IPS-18c (cell line): ENCODE results near the gene LIN28B.
"Not testable (repeated sequence)": the region's sequence is repeated elsewhere in the genome, so short reads cannot be mapped to it uniquely, and the experiment has no call there.

Experiments
- H3K4me3 ChIP-seq: 2 replicates; pipeline ENCODE4 v1.7.0; 2013; ENCODE audit warnings: low read depth, mild to moderate bottlenecking, low read length, moderate library complexity; ENCODE audit not compliant: insufficient read depth
- H3K9me3 ChIP-seq: one replicate; pipeline ENCODE4 v1.6.1; 2013; ENCODE audit warnings: mild to moderate bottlenecking, low read length, moderate library complexity; ENCODE audit not compliant: control insufficient read depth, insufficient read depth

LIN28B gene

DNA sequence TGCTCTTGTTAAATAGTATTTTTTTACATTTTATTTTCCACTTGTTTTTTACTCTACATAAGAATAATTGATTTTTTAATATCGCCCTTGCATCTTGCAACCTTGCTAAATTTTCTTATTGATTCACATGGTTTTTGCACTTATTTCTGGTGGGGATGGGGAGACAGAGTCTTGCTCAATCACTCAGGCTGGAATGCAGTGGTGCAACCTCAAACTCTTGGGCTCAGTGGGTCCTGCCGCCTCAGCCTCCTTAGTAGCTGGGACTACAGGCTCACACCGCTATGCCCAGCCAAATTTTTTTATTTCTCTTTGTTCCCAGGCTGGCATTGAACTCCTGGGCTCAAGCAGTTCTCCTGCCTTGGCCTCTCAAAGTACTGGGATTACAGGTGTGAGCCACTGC is 30.3 kb downstream of the LIN28B start:
- Histone ChIP-seq H3K4me3 (no peak overlapping the region), H3K9me3 (peaks cover 2% of the 10 kb centered on the region)

DNA sequence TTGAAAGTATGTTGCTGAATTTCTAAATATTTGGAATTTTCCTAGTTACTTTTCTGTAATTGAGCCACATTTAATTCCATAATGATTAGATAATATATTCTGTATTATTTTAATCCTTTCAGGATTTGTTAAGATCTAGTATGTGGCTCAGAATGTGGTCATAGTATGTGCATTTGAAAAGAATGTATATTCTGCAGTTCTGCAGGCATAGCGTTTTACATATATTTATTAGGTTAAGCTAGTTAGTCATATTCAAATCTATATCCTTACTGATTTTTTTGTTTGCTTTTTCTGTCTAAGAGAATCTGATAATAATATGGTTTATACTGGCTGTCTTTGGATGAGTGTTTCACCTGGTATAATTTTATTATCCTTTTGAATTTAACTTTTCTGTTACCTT is 33.2 kb downstream of the LIN28B start:
- H3K4me3 ChIP-seq = no peak overlapping the region
- H3K9me3 ChIP-seq = peaks cover 2% of the 10 kb centered on the region

DNA sequence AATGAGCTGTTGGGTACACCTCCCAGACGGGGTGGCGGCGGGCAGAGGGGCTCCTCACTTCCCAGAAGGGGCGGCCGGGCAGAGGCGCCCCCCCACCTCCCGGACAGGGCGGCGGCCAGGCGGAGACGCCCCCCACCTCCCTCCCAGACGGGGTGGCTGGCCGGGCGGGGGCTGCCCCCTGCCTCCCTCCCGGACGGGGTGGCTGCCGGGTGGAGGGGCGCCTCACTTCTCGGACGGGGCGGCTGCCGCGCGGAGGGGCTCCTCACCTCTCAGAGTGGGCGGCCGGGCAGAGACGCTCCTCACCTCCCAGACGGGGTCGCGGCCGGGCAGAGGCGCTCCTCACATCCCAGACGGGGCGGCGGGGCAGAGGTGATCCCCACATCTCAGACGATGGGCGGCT is 34.2 kb downstream of the LIN28B start:
- H3K9me3 ChIP-seq, H3K4me3 ChIP-seq: not testable (repeated sequence)

DNA sequence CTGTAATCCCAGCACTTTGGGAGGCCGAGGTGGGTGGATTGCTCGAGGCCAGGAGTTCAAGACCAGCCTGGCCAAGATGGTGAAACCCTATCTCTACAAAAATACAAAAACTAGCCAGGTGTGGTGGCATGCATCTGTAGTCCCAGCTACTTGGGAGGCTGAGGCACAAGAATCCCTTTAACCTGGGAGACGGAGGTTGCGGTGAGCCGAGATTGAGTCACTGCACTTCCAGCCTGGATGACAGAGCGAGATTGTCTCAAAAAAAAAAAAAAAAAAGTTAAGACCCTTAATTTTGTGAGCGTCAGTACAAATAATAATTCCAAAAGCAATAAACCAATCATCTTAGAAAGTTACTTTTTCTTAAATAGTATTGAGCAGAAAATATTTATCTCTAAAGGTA is 36.7 kb downstream of the LIN28B start:
- H3K9me3 ChIP-seq, H3K4me3 ChIP-seq: not testable (repeated sequence)

DNA sequence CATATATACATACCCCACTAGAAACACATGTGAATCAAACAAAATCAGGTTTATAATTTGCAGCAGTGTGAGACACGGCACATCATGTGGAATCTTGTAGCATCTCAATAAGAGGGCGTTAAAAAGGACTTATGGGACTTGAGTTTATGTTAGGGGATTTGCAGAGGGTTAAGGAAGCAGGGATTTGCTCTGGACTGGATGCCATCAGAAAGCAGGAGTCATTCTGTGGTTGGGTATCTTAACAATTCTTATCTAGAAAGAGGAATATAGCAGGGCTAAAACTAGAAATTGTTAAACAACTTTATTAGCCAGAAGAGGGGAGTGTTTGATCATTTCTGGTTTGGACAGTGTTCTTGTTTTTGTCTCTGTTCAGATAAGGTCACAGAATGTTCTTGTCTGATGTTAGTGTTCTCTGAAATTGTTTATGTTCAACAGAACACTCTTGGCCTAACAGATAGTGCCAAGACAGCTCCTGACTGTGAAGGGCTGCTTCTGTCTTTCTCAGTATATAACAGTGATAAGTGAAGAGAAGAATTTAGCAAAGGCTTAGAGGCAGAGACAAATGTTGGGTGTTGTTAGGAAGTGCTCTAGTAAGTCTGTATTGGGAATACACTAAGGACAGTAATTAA is 39.2 kb downstream of the LIN28B start:
- H3K9me3 ChIP-seq = peaks cover 2% of the 10 kb centered on the region
- no peak overlapping the region for H3K4me3 ChIP-seq

DNA sequence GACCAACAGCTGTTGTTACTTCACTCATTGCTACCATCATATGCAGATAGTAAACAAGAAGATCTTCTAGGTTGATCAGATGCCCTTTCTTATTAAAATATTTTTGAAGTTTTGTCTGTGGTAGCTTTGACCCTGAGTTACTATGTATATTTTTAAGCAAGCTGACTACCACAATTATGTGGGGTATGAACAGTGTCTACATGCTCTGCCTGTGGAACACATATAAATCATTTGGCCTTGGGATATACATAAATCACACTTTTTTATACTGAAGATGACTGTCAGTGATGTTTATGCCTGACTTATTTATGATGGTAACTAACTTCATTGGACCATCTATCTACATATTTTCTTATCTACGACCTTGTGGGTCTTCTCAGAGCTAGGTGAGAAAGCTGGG is 44.2 kb downstream of the LIN28B start:
- H3K4me3 ChIP-seq = no peak overlapping the region
- no peaks in the 10 kb centered on the region for H3K9me3 ChIP-seq

DNA sequence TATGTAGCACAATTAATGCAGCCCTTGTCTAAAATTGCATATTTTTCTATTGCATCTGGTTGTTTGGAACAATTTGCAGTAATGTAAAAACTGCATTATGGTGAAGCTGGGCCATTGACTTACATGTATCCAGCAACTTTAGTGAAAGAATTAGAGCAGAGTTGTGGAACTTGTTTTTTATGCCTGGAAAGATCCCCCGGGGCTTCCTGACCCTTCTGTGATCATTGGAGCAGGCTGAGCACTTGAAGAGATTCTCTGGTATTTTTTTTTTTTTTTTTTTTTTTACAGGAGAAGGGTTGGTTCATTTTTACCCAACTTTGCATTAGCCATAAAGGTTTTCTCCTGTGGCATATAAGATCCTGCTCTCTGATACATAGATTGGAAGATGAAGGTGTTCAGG is 45.0 kb downstream of the LIN28B start:
- no peak overlapping the region for H3K4me3 ChIP-seq
- no peaks in the 10 kb centered on the region for H3K9me3 ChIP-seq

DNA sequence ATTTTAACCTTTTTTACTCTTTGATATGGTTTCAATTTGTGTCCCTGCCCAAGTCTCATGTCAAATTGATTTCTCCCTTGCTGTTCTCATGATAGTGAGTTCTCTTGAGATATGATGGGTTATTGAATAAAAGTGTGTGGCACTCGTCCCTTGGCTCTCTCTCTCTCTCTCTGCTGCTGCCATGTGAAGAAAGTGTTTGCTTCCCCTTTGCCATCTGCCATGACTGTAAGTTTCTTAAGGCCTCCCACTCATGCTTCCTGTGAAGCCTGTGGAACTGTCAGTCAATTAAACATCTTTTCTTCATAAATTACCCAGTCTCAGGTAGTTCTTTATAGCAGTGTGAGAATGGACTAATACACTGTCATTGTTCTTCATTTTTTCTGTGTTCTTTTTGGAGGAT is 48.5 kb downstream of the LIN28B start:
- Histone ChIP-seq H3K4me3 (no peak overlapping the region), H3K9me3 (no peaks in the 10 kb centered on the region)

DNA sequence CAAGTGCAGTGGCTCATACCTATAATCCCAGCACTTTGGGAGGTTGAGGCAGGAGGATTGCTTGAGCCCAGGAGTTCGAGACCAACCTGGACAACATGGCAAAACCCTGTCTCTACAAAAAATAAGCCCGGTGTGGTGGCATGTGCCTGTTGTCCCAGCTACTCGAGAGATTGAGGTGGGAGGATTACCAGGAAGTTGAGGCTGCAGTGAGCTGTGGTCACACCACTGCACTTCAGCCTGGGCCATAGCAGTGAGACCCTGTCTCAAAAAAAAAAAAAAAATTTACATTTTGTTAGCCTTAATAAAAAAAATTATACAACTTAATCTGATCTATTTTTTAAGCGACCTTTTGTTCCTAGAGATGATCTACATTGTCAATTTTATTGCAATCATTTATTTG is 56.6 kb downstream of the LIN28B start:
- H3K9me3 ChIP-seq = not testable (repeated sequence)

DNA sequence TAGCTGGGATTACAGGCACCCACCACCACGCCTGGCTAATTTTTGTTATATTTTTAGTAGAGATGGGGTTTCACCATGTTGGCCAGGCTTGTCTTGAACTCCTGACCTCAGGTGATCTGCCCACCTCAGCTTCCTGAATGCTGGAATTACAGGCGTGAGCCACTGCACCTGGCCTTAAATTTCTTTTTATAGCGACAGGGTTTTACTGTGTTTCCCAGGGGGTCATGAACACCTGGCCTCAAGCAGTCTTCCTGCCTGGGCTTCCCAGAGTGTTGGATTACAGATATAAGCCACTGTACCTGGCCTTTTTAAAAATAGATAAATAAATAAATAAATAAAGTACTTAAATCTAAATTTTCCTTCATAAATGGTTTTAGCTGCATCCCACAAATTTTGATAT is 57.5 kb downstream of the LIN28B start:
- no peak overlapping the region for H3K4me3 ChIP-seq

More for the DNA sequence above, 56.6 kb downstream of the LIN28B start:
- H3K4me3 ChIP-seq = not testable (repeated sequence)

DNA sequence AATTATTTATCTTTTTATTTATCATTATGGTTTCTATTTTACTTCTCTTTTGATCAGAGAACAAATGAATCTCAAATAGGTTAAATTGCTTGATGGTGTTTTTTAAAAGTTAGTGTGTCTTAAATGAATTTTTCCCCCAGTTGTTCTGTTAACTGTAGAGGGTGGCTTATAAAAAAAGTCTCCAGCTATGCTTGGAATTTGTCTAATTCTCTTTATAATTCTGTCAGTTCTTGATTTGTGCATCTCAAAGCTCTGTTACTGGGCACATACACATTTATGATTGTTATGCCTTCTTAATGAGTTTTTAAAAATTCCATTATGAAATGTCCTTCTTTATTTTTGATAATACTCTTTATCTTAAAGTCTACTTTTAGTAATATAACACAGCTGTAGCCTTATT is 58.0 kb downstream of the LIN28B start:
- H3K9me3 ChIP-seq = no peaks in the 10 kb centered on the region
- H3K4me3 ChIP-seq = no peak overlapping the region

More for the DNA sequence above, 57.5 kb downstream of the LIN28B start:
- no peaks in the 10 kb centered on the region for H3K9me3 ChIP-seq

DNA sequence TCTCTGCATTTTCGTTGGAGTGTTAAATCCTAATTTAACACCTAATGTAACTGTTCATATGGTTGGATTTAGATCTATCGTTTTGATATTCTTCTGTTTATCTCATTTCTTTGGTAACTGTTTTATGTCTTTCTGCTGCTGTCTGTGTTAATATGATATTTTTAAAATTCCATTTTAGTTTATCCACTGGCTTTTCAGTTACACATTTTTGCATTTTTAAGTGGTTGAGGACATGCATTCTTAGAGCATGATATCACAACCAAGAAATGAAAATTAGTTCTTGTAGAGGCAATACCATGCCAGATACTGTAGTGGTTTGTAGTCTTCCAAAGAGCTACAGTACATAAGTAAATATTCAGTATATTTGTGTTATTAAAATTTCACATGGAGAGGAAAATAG is 58.6 kb downstream of the LIN28B start:
- no peak overlapping the region for H3K4me3 ChIP-seq
- H3K9me3 ChIP-seq = no peaks in the 10 kb centered on the region

DNA sequence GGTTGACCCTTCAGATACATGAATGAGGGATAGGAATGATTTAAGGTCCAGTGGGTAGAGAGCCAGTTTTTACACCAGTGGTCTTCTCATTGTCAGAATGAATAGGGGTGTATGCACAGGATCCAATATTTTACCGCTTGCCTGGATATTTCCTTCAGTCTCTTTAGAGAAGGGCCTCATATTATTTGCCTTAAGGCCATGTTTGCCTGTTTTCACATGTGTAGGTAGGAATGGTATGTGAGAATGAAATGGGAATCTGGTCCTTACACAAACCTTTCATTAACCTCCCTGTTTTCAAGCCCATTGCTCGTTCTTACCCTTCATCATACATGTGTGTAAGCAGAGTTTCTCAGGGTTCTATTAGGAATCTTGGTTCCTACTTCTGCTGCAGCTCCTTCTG is 62.4 kb downstream of the LIN28B start:
- Histone ChIP-seq H3K4me3 (no peak overlapping the region), H3K9me3 (no peaks in the 10 kb centered on the region)

DNA sequence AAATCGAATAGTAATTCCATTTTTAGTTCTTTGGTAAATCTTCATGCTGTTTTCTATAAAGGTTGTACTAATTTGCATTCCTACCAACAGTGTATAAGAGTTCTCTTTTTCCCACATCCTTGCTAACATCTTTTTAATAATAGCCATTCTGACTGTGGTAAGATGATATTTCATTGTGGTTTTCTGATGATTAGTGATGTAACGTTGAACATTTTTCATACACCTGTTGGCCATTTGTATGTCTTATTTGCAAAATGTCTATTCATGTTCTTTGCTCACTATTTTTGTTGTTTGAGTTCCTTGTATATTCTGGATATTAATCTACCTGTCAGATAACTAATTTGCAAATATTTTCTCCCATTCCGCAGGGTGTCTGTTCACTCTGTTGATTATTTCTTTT is 64.5 kb downstream of the LIN28B start:
- H3K9me3 ChIP-seq = no peaks in the 10 kb centered on the region
- H3K4me3 ChIP-seq = no peak overlapping the region

DNA sequence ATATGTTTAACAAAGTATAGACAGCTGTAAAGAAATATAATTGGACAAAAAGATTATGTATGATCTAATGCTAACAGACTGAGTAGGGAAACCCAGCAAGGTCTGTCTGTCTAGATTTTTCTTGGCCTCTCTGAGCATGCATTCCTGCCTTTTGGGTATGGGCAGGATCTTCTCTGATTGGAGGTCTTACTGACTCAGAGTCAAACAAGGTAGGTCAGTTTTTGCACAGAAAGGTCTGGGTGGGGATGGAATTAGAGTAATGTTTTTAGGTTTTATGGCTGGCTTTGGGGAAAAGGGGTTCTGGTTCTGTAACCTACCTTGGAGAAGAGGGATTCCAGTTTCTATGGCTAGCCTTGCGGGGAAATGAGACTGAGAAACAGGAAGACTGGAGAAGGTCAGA is 65.5 kb downstream of the LIN28B start:
- no peaks in the 10 kb centered on the region for H3K9me3 ChIP-seq
- H3K4me3 ChIP-seq = no peak overlapping the region

DNA sequence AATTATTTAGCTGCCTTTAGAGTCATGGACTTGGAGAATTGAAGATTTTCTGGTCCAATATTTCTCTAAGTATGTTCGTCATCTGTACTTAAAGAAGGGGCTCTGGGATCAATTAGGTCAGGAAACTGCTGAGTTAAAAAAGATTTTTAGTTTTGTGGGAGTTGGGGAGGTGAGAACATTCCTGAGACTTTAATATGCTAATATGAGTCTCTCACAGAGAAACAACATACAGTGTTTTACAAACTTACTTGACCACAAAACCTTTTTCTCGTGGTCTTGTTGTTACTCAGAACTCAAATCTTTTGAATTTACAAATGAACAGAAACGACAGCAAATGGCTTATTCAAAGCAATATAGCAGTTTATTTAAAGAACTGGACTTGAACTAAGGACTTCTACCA is 67.9 kb downstream of the LIN28B start:
- Histone ChIP-seq H3K9me3 (no peaks in the 10 kb centered on the region), H3K4me3 (no peak overlapping the region)

DNA sequence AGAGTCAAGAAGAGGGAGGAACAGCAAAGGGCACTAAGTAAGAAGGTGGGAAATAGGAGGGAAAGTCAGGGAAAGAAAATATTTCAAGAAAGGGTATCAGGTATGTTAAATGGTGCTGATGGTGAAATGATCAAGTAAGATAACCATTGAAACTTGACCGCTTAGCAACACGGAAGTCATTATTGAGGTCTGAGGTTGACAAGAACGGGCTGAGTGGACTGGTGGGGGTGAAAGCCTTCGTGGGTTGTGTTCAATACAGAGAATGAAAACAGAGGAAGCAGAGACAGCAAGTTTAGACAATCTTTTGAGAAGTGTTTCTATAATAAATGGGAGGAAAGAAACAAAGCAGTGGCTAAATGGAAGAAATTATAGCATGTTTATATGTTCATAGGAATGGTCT is 72.0 kb downstream of the LIN28B start:
- Histone ChIP-seq H3K9me3 (no peaks in the 10 kb centered on the region), H3K4me3 (no peak overlapping the region)

DNA sequence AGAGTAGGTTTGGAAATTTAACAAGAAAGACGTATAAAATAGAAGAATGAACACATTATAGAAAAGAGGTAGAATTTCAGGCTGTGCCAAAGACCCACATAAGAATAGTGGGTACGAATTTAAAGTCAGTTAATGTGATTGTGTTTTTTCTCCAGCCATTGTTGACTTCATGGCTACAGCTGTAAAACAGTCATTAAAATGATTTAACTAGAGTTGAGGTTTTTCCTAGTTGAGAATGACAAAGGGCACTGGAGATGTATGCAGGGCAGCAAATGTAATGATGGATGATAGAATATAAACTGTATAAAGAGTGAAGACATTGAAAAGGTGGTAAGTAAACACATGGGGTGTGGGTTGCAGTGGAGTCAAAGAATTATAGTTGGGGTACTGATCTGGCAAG is 72.7 kb downstream of the LIN28B start:
- no peaks in the 10 kb centered on the region for H3K9me3 ChIP-seq
- H3K4me3 ChIP-seq = no peak overlapping the region

DNA sequence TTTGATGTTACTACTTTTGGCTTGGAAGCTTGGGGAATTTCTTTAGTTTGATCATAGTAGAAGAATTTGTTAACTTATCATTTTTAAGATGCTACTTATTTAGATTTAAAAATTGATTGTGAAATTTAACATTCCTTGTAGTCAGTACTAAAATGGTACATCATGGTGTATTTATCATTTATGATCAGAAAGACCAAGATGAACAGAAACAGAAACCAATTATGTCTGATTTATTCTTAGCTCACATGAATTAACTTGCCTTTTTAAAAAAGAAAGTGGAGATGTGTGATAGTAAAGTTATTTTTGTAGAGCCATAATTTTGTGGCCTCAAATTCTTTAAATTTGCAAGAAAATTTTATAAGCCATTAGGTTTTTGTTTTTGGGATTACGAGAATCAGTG is 77.6 kb downstream of the LIN28B start:
- Histone ChIP-seq H3K9me3 (no peaks in the 10 kb centered on the region), H3K4me3 (no peak overlapping the region)
